Medulla oblongata (tissue), 1 donor: ENCODE data around the gene FOXL2.

Experiments used
- DNase-seq: peaks from one replicate; pipeline ENCODE4 v3.0.0-alpha.2; 2015; ENCODE audit errors: extremely low spot score

FOXL2 gene

DNA sequence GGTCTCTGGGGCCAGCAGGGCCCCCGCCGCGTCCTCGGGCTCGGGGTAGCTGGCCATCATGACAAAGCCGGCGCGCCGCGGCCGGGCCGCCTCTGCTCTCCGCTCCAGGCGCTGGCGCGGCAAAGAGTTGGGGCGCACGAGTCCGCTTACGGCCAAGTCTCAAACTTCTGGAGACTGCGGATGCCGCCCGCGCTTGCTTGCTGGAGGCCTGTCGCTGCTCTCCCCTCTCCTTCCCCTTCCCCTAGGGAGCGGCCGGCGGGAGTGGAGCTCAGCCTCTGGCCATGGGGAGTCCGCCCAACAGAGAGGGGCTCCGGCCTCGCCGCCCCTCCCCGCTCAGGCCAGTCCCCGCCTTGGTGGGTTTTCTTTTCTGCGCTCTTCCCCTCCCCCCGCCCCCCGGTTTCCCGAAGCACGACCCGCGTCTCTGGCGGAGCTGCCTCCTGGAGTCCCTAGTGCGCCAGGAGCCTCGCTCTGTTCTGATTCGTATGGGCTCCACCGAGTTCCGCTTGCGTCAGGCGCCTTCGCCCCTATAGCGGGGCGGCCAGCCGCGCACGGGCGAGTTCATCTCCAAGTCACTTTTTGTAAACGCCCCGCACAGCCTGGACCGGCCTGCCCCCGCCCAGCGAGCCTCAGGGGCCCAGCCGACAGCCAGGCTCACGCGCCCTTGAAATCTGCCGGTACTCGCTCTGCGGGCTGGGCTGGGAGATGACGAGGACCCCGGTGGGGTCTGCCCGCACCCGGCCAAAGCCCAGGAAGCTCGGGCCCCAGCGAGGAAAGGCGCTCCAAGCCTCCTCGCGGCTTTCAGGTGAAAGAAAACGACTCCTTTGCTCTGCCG is at the start of gene FOXL2, which contains the start of gene FOXL2NB:
FOXL2 (minus strand) TSS at position 475 of the 832 bp plus-strand sequence; CDS start at position 60, 415 bp downstream.
FOXL2NB (plus strand) TSS at position 555 of the 832 bp plus-strand sequence; CDS start at position 703, 148 bp downstream.
- DNase-seq, result no peak

DNA sequence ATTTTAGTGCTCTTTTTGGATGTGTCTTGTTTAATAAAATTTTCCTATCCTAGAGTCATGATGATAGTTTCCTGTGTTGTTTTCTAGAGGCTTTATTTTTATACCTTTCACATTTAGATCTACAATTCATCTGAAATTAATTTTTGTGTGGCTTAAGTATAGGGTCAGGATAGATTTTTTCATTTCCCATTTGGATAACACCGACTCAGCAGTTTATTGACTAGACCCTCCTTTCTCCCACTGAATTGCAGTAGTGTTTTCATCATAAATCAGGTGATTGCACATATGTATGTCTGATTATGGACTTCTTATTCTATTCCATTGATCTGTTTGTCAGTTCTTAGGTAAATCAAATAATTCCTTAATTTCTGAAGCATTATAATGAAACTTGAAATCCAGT is 48.8 kb upstream of the FOXL2 start:
- no peak for DNase-seq

DNA sequence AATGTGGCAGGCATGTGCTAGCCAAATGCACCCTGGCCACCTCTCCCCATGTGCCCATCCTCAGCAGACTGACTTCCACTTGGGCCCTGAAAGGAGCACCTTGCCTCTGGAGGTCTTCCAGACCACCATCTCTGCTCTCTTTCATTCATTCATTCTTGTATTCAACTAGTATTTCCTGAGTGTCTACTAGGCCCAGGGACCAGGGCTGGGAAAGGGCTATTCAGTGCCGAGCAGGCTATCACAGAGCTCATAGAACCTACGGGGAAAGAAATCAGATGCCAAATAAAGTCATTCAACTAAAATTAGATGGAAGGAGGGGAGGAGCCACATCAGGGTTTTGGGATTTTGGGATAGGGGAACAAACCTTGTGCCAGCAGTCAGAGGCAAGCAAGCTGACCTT is 40.2 kb upstream of the FOXL2 start:
- no peak for DNase-seq

DNA sequence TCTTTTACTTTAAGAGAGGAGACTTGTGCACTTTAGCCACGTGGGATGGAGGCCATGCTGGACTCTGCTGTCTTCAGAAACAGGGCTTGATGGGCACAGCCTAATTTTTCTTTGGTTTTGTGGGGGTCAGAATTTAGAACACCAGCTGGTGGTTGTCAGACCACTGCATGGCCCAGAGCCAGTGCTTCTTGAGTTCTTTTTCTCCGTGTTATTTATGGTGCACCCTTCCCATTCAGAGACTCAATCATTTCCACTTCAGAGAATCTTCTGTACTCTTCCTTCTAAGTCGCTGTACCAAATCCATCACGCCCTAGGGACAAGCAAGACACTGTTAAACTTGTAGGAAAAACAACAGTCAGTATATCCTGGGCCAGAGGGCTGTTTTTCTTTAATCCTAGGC is 39.0 kb upstream of the FOXL2 start:
- no peak for DNase-seq

DNA sequence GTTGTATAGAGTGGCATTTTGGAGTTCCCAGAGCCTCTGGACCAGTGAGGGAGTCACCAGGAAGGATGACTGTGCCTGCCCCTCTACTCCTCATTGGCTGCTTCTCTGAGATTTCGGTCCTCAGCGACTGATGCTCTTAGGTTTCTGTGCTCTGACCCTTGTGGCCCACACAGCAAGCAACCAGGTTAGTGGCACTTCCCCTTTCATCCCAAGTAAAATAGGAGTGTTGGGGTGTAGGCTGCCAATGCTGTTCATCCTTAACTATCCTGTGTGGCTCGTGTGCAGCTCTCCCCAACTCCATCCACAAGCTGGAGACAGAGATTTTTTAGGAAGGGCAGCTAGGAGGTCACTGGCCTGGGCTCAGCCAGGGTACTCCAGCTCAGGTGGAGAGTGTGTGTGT is 37.9 kb upstream of the FOXL2 start:
- DNase-seq, result no peak

GRCh38 chr3:138976047-138976446 is 29.1 kb upstream of the FOXL2 start:
- DNase-seq, result no peak

DNA sequence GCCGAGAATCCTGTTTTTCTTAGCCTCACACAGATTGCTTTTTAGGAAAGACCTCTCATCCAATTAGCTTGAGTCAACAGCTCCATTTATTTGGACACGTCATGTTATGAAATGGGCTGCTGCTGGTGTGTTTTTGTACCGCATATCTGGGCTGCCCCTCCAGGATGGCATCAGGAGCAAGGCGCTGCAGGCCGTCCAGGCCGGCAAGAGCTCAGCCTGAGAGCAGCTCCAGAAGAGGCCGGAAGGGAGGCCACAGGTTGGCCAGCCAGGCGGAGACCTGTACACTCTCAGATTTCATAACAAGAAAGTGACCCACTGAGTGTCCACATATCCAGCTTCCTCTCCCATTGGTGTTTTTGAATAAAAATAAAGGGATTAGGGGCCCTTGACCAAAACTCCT is 28.4 kb upstream of the FOXL2 start:
- DNase-seq, result no peak

DNA sequence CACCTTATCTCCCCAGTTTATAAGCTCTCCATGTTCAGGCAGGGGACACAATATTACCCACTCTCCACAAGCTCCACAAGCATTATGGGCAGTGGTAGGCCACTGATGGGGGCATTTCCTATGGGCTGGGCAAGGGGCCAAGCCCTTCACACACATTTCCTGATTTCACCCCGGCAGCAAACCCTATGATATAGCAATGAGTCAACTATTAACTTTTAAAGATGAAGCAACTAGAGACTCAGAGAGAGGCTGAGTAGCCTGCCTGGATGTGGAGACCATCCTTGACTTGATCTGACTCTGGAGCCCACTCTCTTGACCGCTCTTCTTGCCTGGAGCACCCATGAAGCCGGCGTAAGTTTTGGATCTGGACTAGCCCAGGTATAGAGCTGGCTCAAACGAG is 27.5 kb upstream of the FOXL2 start:
- DNase-seq, result no peak

GRCh38 chr3:138972941-138973340 is 26.0 kb upstream of the FOXL2 start:
- DNase-seq, result no peak

DNA sequence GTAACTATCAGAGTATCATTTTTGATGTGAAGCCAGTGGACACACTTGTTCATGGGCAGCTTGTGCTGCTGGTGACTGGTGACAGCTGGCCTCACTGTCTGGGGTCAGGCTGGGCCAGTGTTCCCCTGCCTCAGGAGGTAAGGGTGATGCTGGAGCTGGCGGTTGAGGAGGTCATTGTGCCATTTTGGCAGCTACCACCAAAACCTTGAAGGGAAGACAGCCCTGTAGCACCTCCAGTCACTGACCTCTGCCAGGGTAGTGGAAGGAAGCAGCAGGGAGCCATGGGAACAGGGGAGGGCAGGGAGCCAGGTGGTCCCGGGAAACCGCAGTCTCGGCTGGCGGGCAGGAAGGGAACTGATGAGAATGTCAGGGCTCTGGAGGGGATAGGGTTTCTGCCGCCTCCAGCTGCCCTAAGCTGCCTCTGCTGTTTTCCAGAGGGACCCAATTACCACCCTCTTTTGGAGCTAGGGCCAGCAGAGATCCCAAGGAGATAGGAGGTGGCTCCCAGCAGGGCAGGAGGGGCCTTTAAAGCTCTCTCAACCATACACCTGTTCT is 24.9 kb upstream of the FOXL2 start:
- DNase-seq, result no peak

DNA sequence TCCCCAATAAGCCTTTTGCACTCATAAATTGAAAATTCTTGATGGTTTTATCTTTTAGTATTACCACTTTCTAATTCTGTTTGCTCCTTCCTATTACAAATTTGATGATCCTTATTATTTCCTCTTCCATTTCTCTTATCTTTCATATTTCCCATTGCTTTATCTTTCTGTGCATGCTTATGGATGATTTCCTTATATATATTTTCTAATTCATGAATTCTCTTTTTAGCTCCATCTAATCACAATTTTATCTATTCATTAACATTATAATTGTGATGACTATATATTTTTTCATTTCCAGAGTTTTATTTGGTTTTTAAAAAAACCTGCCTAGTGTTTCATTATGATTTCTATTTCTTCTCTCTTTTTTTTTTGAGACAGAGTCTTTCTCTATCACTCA is 18.0 kb upstream of the FOXL2 start:
- no peak for DNase-seq

- no peak for DNase-seq
These were observed 17.3 kb upstream of the FOXL2 start for GRCh38 chr3:138964264-138964663.

DNA sequence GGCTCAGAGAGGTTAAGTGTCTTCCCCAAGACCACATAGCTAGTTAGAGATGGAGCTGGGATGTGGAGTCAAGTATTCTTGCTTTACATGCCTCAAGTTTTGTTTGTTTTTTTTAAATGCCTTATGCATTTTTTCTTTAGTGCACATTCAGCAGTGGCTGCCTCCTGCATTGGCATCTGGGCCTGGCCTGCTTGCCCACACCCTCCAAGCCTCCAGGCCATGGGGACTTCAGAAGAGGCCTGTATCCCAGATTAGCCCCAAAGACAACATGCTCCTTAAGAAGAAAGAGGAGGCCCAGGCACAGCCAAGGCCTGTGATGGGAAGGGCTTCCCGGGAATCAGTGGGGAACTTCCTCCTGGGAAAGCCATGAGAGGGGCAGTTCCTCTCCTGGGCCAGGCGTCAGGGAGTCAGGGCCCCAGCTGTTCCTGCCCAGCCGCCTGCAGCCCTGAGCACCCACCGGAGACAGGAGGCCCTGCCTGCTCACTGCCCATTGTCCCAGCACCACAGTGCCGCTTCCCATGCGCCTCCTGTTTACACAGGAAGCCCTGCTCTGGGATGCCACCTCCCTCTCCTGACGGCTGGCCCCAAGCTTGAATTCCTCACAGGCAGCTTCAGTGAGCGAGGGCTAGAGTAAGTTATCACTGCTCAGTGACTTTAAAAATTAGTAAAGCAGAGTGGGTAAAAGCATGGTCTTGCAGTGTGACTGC is 16.1 kb upstream of the FOXL2 start:
- no peak for DNase-seq

GRCh38 chr3:138960417-138960852 is 13.5 kb upstream of the FOXL2 start:
- DNase-seq, result no peak

GRCh38 chr3:138950701-138951100 is 3.8 kb upstream of the FOXL2 start:
- no peak for DNase-seq

DNA sequence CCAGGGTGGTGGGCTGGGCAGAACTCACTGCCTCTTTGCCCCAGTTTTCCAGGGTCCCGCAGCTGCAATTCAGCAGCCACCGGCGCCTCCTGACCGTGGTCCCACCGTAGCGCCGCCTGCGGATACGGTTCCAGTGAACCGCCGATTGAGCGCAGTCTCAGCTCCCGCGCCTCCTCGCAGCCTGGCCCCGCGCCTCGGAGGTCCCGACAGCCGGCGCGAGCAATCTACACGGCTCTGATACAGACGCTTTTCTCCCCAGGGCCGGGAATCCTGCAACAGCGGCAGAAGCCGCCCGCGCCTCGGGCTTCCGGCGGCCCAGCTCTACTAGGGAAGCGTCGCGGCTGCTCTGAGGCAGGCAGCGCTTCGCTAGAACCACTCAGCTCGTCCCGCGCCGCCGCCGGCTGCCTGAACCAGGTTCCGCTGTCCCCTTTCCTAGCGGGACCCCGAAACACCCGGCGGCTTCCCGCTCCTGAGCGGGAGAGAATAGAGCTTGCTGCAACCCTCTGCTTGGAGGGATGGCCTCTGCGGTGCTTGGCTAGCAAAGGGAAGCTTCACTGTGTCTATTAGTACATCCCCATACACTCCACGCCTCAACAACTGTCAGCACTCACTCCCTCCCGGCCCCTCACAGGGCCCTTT is 3.2 kb upstream of the FOXL2 start:
- DNase-seq, result no peak

DNA sequence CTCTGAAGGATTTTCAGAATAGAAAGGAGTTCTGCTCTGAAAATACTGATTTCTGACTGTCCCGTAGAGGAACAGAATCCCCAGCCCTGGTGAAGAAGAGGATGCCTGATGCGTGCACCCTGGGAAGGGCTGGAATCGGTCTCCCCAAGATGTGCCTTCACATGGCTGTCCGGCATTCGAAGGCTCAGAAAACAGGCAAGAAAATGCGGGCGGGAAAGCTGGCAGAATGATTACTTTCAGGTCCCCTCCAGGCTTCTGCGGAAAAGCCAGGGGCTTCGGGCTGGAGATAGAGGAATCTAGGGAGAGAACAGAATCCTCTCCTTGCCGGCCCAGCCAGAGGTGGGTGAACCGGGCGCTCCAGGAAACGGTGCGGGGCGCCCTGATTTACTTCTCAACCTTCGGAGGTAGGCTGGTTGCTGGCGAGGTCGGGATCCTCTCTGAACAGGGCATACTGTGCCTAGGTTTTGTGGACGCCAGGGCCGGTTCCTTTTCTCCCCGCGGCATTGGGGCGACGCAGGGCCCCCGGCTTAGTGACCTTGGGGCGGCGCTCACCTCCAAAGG is 2.6 kb upstream of the FOXL2 start:
- no peak for DNase-seq

DNA sequence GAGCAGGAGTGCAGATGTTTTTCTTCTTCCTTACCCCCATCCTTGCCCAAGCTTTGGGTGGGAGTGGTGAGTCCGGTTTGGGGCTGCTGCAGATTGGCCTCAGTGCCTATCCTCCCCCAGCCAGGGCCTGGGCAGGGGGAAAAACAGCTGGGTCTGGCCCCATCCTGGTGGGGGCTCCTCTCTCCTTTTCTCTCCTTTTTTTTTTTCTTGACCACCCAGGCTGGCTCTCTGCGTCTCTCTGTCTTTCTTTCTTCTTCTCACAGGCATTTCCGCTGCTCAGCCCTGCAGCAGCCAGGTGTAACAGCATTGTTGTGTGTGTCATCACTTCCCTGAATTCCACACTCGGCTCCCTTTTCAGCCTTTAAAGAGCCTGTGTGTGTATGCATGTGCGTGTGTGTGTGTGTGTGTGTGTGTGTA is 2.1 kb upstream of the FOXL2 start:
- DNase-seq, result no peak

GRCh38 chr3:138948371-138949001 is 1.5 kb upstream of the FOXL2 start:
- no peak for DNase-seq

DNA sequence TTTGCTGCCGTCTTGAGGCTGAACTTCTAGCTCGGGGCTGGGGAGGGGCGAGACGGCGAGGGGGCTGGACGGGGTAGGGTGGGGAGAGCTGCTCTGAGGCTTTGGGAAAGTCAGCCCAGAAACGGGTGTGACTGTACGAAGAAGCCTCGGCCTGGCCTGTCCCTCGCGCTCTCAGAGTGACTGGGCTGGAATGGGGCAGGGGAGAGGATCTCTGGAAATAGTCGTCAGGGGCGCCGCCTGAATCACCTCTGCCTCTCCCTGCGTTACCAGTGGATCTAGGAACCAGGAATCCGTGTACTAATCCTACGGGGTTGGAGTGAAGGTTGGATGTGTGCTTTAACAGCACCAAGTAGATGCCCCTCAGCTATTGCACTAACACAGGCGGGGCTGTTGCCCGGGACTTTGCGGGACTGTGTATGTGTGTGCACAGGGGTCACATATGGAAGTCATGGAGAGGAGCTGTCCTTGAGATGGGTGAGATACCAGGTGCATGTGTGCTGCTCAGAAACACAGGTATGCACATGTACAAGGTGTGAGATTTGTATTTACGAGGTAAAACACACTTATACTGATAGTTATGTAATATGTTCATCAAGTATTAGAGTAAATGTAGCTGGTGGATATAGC is 671 bp upstream of the FOXL2 start:
- DNase-seq, result no peak
